ENCODE data around the gene HEBP2.

HEBP2 gene

GRCh38 chr6:138455746-138456400 is 51.9 kb downstream of the HEBP2 start:
- no peak for DNase-seq

DNA sequence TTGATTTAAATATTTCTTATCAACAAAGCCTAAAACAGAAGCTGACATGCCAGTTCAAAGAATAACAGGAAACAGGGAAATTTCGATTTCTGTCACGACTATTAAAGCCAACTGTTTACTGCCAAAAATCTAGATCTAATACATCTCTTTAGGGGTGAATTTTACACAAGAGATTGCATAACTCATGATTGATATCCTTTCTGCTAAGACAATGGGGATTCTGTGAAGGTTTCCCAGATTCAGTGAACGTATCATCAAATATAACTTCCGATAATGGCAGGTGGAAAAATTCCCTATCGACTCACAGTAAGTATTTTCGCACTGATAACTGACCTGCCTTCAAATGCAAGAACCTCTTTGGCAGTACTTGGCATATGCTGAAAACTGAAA is 52.4 kb downstream of the HEBP2 start:
- DNase-seq: no peak

- no peak for DNase-seq
Measured at GRCh38 chr6:138461647-138462046, 57.6 kb downstream of the HEBP2 start.

DNA sequence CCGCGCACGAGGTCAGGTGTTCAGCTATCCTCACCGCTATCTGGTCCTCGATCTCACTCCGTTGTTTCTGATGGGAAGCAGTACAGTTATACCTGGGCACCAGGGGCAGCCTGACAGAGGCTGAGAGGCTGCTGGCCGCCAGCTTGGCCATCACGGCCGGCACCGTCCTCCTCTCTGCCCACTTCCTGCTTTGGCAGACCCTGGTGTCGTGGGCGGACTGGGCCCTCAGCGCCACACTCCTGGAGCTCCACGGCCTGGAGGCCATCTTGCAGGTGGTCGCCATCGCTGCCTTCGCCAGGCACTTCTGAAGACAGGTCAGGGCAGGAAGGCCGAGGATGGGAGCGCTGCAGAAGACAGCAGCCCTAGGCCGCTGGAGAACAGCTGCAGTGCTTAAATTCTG is 60.1 kb downstream of the HEBP2 start:
- no peak for DNase-seq

DNA sequence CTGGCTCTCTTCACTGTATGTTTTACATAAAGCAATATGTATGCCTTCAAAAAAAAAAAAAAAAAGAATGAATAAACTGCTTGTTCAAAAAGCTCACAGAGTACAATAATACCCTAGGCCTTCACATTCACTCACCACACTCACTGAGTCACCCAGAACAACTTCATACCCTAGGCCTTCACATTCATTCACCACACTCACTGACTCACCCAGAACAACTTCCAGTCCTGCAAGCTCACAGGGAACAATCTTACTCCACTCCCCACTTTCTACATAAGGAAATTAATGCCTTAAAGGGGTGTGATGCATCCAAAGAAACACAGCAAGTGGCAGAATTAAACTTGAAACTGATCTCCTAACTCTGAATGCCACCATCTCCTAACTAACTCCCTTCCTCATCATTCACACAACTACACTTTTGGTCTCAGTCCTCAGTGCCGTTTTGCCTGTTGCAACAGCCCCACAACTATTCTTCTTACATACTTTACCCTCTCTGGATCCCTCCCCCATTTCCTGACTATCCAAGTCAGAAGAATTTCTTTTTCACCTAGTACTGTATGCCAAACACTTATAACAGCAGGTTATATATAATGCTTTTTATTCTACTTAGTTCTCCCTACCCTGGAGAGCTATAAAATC is 61.1 kb downstream of the HEBP2 start:
- DNase-seq: no peak

DNA sequence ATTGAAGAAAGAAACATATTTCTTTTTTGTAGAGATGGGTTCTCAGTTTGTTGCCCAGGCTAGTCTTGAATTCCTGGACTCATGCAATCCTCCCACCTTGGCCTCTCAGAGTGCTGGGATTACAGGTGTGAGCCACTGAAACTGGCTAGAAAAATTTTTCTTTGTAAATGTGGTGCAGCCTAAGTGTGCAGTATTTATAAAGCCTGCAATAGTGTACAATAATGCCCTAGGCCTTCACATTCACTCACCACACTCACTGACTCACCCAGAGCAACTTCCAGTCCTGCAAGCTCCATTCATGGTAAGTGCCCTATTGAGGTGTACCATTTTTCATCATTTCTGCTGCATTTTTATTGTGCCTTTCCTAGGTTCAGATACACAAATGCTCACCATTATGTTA is 63.9 kb downstream of the HEBP2 start:
- DNase-seq: no peak

- no peak for DNase-seq
Measured at GRCh38 chr6:138468320-138469015, 64.4 kb downstream of the HEBP2 start.
